ENCODE data around the gene DDX41.

DDX41 gene

DNA sequence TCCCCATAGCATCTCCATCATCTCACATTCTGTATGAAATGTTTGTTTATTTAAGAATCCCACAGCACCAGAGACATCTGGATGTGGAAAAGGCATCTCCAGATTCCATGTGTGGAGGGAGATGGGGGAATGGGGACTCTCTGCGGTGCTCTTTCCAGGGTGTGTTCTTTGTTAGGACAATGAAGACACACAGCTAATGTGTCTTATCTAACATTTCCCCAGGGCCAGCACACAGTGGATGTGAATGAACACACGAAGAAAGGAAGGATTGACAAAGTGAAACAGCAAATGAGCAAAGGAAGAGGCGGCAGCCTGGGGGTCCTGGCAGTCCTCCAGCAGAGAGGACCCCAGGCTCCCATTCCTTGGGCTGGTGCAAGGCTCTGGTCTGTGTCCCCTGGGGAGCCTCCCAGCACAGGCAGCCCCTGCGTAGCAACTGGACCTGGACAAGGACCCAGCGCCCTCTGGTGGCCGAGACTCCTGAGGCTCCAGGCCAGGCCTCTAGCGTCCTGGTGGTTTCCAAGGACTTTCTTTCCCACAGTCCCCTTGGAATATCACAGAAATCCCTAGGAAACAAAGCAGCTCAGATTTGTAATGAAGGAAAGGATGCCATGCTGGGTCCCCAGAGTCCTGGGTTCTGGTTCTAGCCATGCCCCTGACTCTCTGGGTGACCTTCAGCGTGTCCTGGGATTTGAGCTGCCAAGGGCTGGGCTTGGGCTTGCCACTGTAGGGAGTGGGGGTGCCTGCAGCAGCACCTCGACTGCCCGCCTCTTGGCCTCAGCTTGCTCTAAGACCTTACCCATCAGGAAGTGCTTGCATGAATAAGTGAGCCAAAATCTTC, 15.9 kb downstream of the DDX41 start:
- in situ Hi-C loops (cut with MboI; ENCODE audit: low pct_unique_long_range_greater_than_20kb, low sequenced_read_pairs, unreplicated experiment): no loop called here
- TF ChIP-seq, protein P1, sequence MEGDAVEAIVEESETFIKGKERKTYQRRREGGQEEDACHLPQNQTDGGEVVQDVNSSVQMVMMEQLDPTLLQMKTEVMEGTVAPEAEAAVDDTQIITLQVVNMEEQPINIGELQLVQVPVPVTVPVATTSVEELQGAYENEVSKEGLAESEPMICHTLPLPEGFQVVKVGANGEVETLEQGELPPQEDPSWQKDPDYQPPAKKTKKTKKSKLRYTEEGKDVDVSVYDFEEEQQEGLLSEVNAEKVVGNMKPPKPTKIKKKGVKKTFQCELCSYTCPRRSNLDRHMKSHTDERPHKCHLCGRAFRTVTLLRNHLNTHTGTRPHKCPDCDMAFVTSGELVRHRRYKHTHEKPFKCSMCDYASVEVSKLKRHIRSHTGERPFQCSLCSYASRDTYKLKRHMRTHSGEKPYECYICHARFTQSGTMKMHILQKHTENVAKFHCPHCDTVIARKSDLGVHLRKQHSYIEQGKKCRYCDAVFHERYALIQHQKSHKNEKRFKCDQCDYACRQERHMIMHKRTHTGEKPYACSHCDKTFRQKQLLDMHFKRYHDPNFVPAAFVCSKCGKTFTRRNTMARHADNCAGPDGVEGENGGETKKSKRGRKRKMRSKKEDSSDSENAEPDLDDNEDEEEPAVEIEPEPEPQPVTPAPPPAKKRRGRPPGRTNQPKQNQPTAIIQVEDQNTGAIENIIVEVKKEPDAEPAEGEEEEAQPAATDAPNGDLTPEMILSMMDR (IDR thresholded peaks at IDR 0.05; ENCODE audit: extremely low read depth, insufficient read depth, missing control alignments): peak; percentile 96
- DNase-seq (ENCODE audit: low spot score): peak; percentile 82

DNA sequence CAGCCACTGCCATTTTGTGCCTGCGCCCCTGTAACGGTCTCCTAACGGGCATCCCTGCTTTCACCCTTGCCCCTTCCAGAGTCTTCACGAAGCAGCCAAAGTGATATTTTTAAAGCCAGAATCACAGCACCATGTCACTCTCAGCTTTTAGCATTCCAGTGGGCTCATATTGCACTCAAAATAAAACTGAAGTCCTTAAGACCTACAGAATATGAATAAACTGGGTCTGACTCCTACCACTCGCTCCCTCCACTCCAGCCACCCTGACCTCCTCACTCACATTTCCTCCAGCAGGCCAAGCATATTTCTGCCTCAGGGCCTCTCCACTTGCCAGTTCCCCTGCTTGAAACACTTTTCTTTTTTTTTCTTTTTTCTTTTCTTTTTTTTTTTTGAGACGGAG, 16.9 kb downstream of the DDX41 start:
- in situ Hi-C loops (cut with MboI; ENCODE audit: low pct_unique_long_range_greater_than_20kb, low sequenced_read_pairs, unreplicated experiment): no loop called here
- TF ChIP-seq, protein P1 (IDR thresholded peaks at IDR 0.05; ENCODE audit: extremely low read depth, insufficient read depth, missing control alignments): no peak
- DNase-seq (ENCODE audit: low spot score): no peak

DNA sequence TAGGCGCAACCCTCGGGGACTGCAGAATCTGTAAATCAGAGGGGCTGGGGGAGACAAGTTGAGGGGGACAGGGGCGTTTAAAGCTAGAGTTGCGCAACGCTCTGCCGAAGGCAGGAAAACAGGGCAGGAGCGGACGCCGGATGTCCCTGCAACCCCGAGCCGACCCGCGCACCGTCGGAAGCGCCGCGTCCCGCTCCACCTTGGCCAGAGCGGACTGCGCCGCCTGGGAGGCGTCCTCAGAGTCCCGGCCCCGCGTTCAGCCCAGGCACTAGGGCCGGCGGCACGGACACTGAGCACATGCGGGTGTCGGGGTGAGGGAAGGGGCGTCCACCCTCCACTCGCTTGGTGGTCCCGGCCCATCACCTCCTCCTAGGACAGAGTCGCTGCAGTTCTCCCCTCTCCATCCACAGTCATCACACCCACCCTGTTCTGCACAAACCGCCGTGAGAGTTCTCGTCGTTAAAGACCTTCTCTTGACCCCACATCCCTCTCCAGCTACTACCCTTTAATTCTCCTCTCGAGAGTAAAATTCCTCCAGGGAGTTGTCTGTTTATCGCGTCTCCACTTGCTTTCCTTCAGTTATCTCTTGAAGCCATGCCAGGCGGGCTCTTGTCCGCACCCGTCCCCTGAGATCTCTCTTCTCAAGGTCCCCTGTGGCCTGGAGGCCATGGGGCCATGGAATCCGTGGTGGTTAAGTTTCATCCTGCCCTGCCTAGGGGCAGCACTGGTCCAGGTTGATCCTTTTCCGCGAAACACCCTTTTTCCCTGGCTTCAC, 18.6 kb downstream of the DDX41 start:
- TF ChIP-seq, protein P1 (IDR thresholded peaks at IDR 0.05; ENCODE audit: extremely low read depth, insufficient read depth, missing control alignments): no peak
- in situ Hi-C loops (cut with MboI; ENCODE audit: low pct_unique_long_range_greater_than_20kb, low sequenced_read_pairs, unreplicated experiment): no loop called here
- DNase-seq (ENCODE audit: low spot score): no peak

DNA sequence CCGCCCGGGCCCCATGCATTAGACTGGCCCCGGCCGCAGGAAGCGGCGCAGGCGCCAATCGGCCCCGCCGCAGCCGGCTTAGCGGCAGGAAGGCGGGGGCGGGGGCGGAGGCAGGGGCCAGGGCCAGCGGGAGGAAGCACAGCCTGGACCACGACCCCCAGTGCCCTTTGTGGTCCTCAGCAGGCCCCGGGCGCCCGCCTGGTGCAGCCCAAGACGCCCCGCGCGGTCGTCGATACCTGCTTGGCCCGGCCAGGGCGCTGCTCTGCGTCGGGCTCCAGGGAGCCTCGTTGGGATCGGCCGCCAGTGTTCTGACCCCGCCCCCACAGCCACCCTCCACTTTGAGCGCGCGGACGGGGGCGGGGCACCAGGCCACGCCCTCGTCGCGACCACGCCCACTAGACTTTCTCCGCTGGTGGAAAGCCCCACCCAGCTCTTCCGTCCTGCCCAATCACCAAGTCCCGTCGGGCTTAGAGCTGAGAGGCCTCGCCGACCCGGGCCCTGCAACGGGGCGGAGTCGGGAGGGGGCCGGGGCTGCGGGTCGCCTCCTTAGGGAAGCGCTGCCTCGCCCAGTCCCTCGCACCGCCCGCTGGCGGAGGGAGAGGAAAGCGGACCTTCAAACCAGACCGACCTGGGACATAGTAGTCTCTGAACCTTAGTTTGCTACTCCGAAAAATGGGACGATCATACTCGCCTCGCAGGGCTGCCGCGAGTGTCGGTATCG, 19.3 kb downstream of the DDX41 start, which contains the start of gene PDLIM7:
Gene PDLIM7, minus strand, starts transcription at position 313 of the 721 bp plus-strand sequence. CDS start 1,092 bp downstream, outside the sequence.
- DNase-seq (ENCODE audit: low spot score): peak; percentile 99
- in situ Hi-C loops (cut with MboI; ENCODE audit: low pct_unique_long_range_greater_than_20kb, low sequenced_read_pairs, unreplicated experiment): no loop called here
- TF ChIP-seq, protein P1 (IDR thresholded peaks at IDR 0.05; ENCODE audit: extremely low read depth, insufficient read depth, missing control alignments): no peak

DNA sequence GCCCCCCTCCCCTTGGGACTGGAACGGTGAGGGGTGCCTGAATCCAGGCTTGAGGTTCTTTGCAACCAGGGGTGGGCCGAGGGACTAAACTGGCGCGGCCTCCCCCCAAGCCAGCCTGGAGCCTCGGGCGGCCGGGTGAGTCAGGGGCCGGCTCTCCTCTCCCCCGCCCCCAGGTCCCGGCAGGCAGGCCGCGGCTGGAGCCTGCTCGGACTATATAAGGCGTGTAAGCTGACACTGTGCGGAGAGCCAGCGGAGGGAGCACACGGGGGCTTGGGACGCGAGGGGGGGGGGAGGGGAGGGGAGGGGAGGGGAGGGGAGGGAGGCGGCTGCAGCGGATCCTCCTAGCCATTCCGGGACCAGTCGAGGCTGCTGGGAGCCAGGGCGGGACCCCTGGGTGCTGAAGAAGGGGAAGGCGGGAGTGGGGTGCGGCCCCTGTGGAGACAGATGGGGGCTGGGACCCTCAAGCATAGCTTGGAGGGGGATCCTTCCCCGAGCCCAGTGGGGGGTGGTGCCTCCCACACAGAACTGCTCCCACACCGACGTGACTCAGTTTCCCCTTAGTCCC, 20.0 kb downstream of the DDX41 start:
- TF ChIP-seq, protein P1 (IDR thresholded peaks at IDR 0.05; ENCODE audit: extremely low read depth, insufficient read depth, missing control alignments): no peak
- in situ Hi-C loops (cut with MboI; ENCODE audit: low pct_unique_long_range_greater_than_20kb, low sequenced_read_pairs, unreplicated experiment): no loop called here
- no peak for DNase-seq (ENCODE audit: low spot score)

All from GM13977 (cell line).